Activated CD4-positive, alpha-beta T cell treated with anti-CD3 and anti-CD28 coated beads for 24 hours (primary cell): ENCODE data around the gene ELAVL1.
A peak's percentile ranks its signal among the peaks of the same experiment; 100 is the strongest.

Experiments used
- DNase-seq, 2 donors: peaks; one replicate each; pipeline ENCODE4 v3.0.0-alpha.2; 2020; ENCODE audit warnings: low read depth in 2 of 2

Gene ELAVL1

GRCh38 chr19:8021374-8021773 is 15.9 kb upstream of the ELAVL1 start:
- no peak for DNase-seq

- no peak for DNase-seq
Observed at GRCh38 chr19:8020681-8021080, 15.2 kb upstream of the ELAVL1 start.

GRCh38 chr19:8017808-8018207 is 12.4 kb upstream of the ELAVL1 start:
- no peak for DNase-seq

GRCh38 chr19:8004723-8005513 is 523 bp downstream of the ELAVL1 start:
- DNase-seq = no peak

- DNase-seq = no peak
Observed at GRCh38 chr19:8004001-8004400, 1.4 kb downstream of the ELAVL1 start.

- peak; percentile 56 to 73 for DNase-seq
Observed at GRCh38 chr19:8001995-8002849, 3.2 kb downstream of the ELAVL1 start.

- DNase-seq = no peak
Observed at GRCh38 chr19:8001651-8001994, 3.8 kb downstream of the ELAVL1 start.

GRCh38 chr19:8000298-8001038 is 5.0 kb downstream of the ELAVL1 start:
- no peak for DNase-seq

GRCh38 chr19:7999376-7999775 is 6.1 kb downstream of the ELAVL1 start:
- DNase-seq = no peak

GRCh38 chr19:7997809-7998480 is 7.5 kb downstream of the ELAVL1 start:
- no peak for DNase-seq

- DNase-seq = no peak
Observed at GRCh38 chr19:7996883-7997282, 8.6 kb downstream of the ELAVL1 start.

GRCh38 chr19:7995810-7996158 is 9.7 kb downstream of the ELAVL1 start:
- no peak for DNase-seq

GRCh38 chr19:7994928-7995809 is 10.3 kb downstream of the ELAVL1 start:
- no peak for DNase-seq

GRCh38 chr19:7994114-7994513 is 11.3 kb downstream of the ELAVL1 start:
- DNase-seq = no peak

- no peak for DNase-seq
Observed at GRCh38 chr19:7993560-7993959, 11.9 kb downstream of the ELAVL1 start.

GRCh38 chr19:7992575-7992974 is 12.9 kb downstream of the ELAVL1 start:
- no peak for DNase-seq

- no peak for DNase-seq
Observed at GRCh38 chr19:7989071-7989575, 16.3 kb downstream of the ELAVL1 start.

- DNase-seq = no peak
Observed at GRCh38 chr19:7988307-7988706, 17.1 kb downstream of the ELAVL1 start.

- no peak for DNase-seq
Observed at GRCh38 chr19:7987114-7987768, 18.2 kb downstream of the ELAVL1 start.
